B cell (primary cell): ENCODE results near the gene CMTM1. TPM values are rescaled to one million over a fixed set of nuclear protein-coding genes. Genes with fewer than 3 reads are reported as not detected.

ENCODE experiments used
- ATAC-seq: fragments of 200-7000 bp; cut with Tn5 transposase; one replicate; pipeline ENCODE4 v1.10.0; 2021; ENCODE audit warnings: low read depth, mild to moderate bottlenecking, moderate number of reproducible peaks, moderate library complexity
- CTCF ChIA-PET: fragments of 350-600 bp; sonication (Branson Sonifier 250); formaldehyde crosslinking; loops from one replicate; lab custom pipeline; 2021; ENCODE audit warnings: antibody characterized with exemption, inconsistent platforms; lab: Charles Lee
- POLR2A ChIA-PET: fragments of 350-600 bp; sonication (Branson Sonifier 250); formaldehyde crosslinking; loops from one replicate; lab custom pipeline; 2021; ENCODE audit warnings: antibody characterized with exemption; lab: Charles Lee
- DNase-seq: peaks from one replicate; pipeline ENCODE4 v3.0.0; 2013
- H2AFZ ChIP-seq: 2 replicates; pipeline ENCODE4 v1.6.1; 2012; ENCODE audit warnings: mild to moderate bottlenecking, low read depth, low read length; ENCODE audit not compliant: insufficient read depth, poor library complexity, severe bottlenecking
- H3K27ac ChIP-seq, 2 donors: 1 replicate in 1 of 2; 2 replicates in 1 of 2; pipeline ENCODE4 v1.5.1; 2012 to 2013; ENCODE audit warnings: low read length in 2 of 2, mild to moderate bottlenecking in 2 of 2, moderate library complexity in 1 of 2
- H3K27me3 ChIP-seq, 4 experiments: fragments of 200-600 bp in 1 of 4; sonication (generic) in 1 of 4; replicated peaks in 1 of 4; 1 replicate in 2 of 4; 2 replicates in 2 of 4; pipeline versions ENCODE4 v1.6.1 to v1.7.0; 2013 to 2016; ENCODE audit warnings: low read length in 3 of 4, mild to moderate bottlenecking in 2 of 4, mixed read lengths in 1 of 4, moderate library complexity in 1 of 4; ENCODE audit not compliant: insufficient read depth in 4 of 4, control insufficient read depth in 3 of 4; ENCODE audit errors: control extremely low read depth in 1 of 4
- H3K36me3 ChIP-seq, 2 experiments: replicated peaks in 1 of 2; 1 replicate in 1 of 2; 2 replicates in 1 of 2; pipeline versions ENCODE4 v1.6.1 to v1.7.1; 2013; ENCODE audit warnings: low read length in 1 of 2; ENCODE audit not compliant: insufficient read depth in 2 of 2, control insufficient read depth in 1 of 2; ENCODE audit errors: control extremely low read depth in 1 of 2, extremely low read depth in 1 of 2
- H3K4me1 ChIP-seq, 2 donors: fragments of 200-600 bp in 1 of 2; sonication (generic) in 1 of 2; 1 replicate in 1 of 2; 2 replicates in 1 of 2; pipeline versions ENCODE4 v1.5.1 to v1.6.1; 2013 to 2017; ENCODE audit warnings: low read length in 2 of 2; ENCODE audit not compliant: control insufficient read depth in 2 of 2, insufficient read depth in 2 of 2
- H3K4me2 ChIP-seq: replicated peaks from 2 replicates; pipeline ENCODE3; 2012; ENCODE audit warnings: mild to moderate bottlenecking, low read depth, low read length; ENCODE audit not compliant: poor library complexity, severe bottlenecking
- H3K4me3 ChIP-seq, 5 experiments: fragments of 200-600 bp in 1 of 5; sonication (generic) in 1 of 5; 1 replicate in 3 of 5; 2 replicates in 2 of 5; pipeline versions ENCODE4 v1.5.1 to v1.7.0; 2011 to 2016; ENCODE audit warnings: low read length in 4 of 5, mild to moderate bottlenecking in 4 of 5, low read depth in 2 of 5, control low read depth in 1 of 5, moderate library complexity in 1 of 5; ENCODE audit not compliant: insufficient read depth in 1 of 5; ENCODE audit errors: control extremely low read depth in 1 of 5, extremely low read depth in 1 of 5
- H3K79me2 ChIP-seq: fragments of 200-600 bp; sonication (generic); one replicate; pipeline ENCODE4 v1.6.0; 2016; ENCODE audit warnings: low read length; ENCODE audit not compliant: control insufficient read depth, insufficient read depth
- H3K9ac ChIP-seq: fragments of 200-600 bp; sonication (generic); 2 replicates; pipeline ENCODE4 v1.6.1; 2017; ENCODE audit warnings: mild to moderate bottlenecking, low read length, moderate library complexity
- H3K9me3 ChIP-seq, 3 donors: one replicate each; pipeline versions ENCODE4 v1.6.1 to v1.7.1; 2013; ENCODE audit warnings: low read length in 2 of 3; ENCODE audit not compliant: control insufficient read depth in 2 of 3, insufficient read depth in 1 of 3; ENCODE audit errors: control extremely low read depth in 1 of 3
- H4K20me1 ChIP-seq: 2 replicates; pipeline ENCODE4 v1.6.0; 2012; ENCODE audit warnings: mild to moderate bottlenecking, low read length; ENCODE audit not compliant: insufficient read depth, control insufficient read depth, poor library complexity, severe bottlenecking
- H3K27ac Mint-ChIP-seq: one replicate; pipeline ENCODE4 v1.8.0; 2021; ENCODE audit warnings: mixed read lengths
- H3K27me3 Mint-ChIP-seq: one replicate; pipeline ENCODE4 v1.8.0; 2021; ENCODE audit warnings: mixed read lengths
- H3K4me1 Mint-ChIP-seq: one replicate; pipeline ENCODE4 v1.8.0; 2021; ENCODE audit warnings: mixed read lengths
- H3K4me3 Mint-ChIP-seq: one replicate; pipeline ENCODE4 v1.8.0; 2021; ENCODE audit warnings: mixed read lengths
- H3K9me3 Mint-ChIP-seq: one replicate; pipeline ENCODE4 v1.8.0; 2022; ENCODE audit warnings: mixed read lengths; ENCODE audit not compliant: insufficient read depth
- CTCF ChIP-seq: fragments of 200-600 bp; IDR thresholded peaks from one replicate; pipeline ENCODE4 v1.8.0; 2022; ENCODE audit warnings: antibody characterized with exemption, mild to moderate bottlenecking
- EZH2 ChIP-seq: IDR thresholded peaks from 2 replicates; pipeline ENCODE4 v1.6.1; 2012; ENCODE audit warnings: borderline replicate concordance, low read depth, mild to moderate bottlenecking, moderate library complexity, low read length; ENCODE audit not compliant: insufficient read depth, poor library complexity, severe bottlenecking
- WGBS: methylation state at CpG from one replicate; pipeline ENCODE4 v1.1.5; 2013; ENCODE audit warnings: missing lambda C conversion rate; ENCODE audit not compliant: insufficient coverage; 5-methylcytosine and 5-hydroxymethylcytosine counted together
- intact Hi-C: fragments of 100-400 bp; cut with micrococcal nuclease; formaldehyde crosslinking; loops from one replicate; pipeline ENCODE4 v1.10.0; 2022
- polyA plus RNA-seq: library from polyadenylated mRNA; depleted of rRNA; stranded (reverse); fragments of >200 nt; gene quantifications from 2 replicates; pipeline ENCODE4 v1.2.3, GENCODE V29; 2012
- total RNA-seq, 2 donors: library from RNA; stranded (reverse); fragments of 120-200 nt in 1 of 2; gene quantifications; 1 replicate in 1 of 2; 2 replicates in 1 of 2; pipeline versions ENCODE4 v1.2.3 to v1.2.4, GENCODE V29; 2013 to 2022

CMTM1 gene
- total and polyA plus RNA-seq, 2 donors (not counting 1 experiment from before 2014, with no cell fraction given): 1.6 to 5.9 TPM

- no peaks in the 10 kb centered on the region for H4K20me1 ChIP-seq
- peaks cover 29% of the 10 kb centered on the region for H3K4me1 Mint-ChIP-seq
- ATAC-seq (no peak), DNase-seq (no peak)
- H3K9ac ChIP-seq: no peak overlapping the region
- H2AFZ ChIP-seq: no peak overlapping the region
- H3K27me3 ChIP-seq: peaks cover 0 to 14% (median 3%) of the 10 kb centered on the region in 4 experiments
- H3K36me3 ChIP-seq: no peaks in the 10 kb centered on the region
- H3K4me3 ChIP-seq: no peak overlapping the region
- H3K27ac Mint-ChIP-seq: no peak overlapping the region
- H3K4me3 Mint-ChIP-seq: no peak overlapping the region
- ChIA-PET POLR2A (interaction anchor here (0.6 kb wide), 1 partner anchor 628 kb away, joined by 3 read pairs; no protein-coding TSS in a partner anchor), CTCF (interaction anchor here (0.9 to 6.3 kb wide), 10 partner anchors 9 to 185 kb away, joined by 4 to 91 read pairs (median 18); partner anchors contain the start of gene CKLF)
- H3K4me1 ChIP-seq: peaks cover 26 to 36% of the 10 kb centered on the region in 2 donors
- peaks cover 4% of the 10 kb centered on the region for H3K27me3 Mint-ChIP-seq
- intact Hi-C loops: no loop called here
- no peak overlapping the region for H3K4me2 ChIP-seq
- H3K79me2 ChIP-seq: no peaks in the 10 kb centered on the region
- WGBS: 100% methylated on average over 3 of the region's 4 CpGs
- H3K27ac ChIP-seq: no peak overlapping the region
- TF ChIP-seq CTCF: no peak
- peaks cover 0 to 11% (median 6%) of the 10 kb centered on the region in 3 donors for H3K9me3 ChIP-seq
- no peaks in the 10 kb centered on the region for H3K9me3 Mint-ChIP-seq
Measured at GRCh38 chr16:66591018-66591417, 24.8 kb downstream of the CMTM1 start.

- POLR2A ChIA-PET: no interaction called here
- H3K27me3 ChIP-seq: peaks cover 0 to 12% (median 2%) of the 10 kb centered on the region in 4 experiments
- ATAC-seq (no peak), DNase-seq (no peak)
- no peak overlapping the region for H3K4me3 ChIP-seq
- CTCF ChIA-PET: interaction anchor here (1.6 to 2.7 kb wide), 2 partner anchors 16 to 187 kb away, joined by 5 read pairs; no protein-coding TSS in a partner anchor
- H4K20me1 ChIP-seq: no peaks in the 10 kb centered on the region
- H3K27ac Mint-ChIP-seq: no peak overlapping the region
- no CpG with 5 or more reads among the region's 3 CpGs for WGBS
- peaks cover 28% of the 10 kb centered on the region for H3K4me1 Mint-ChIP-seq
- no peaks in the 10 kb centered on the region for H3K9me3 Mint-ChIP-seq
- H3K27ac ChIP-seq: no peak overlapping the region
- H3K9me3 ChIP-seq: peaks cover 0 to 11% (median 6%) of the 10 kb centered on the region in 3 donors
- H3K4me1 ChIP-seq: peaks cover 24 to 32% of the 10 kb centered on the region in 2 donors
- H3K27me3 Mint-ChIP-seq: peaks cover 5% of the 10 kb centered on the region
- no peak for TF ChIP-seq EZH2
- no peak for TF ChIP-seq CTCF
- H2AFZ ChIP-seq: no peak overlapping the region
- no peaks in the 10 kb centered on the region for H3K36me3 ChIP-seq
- intact Hi-C loops: no loop called here
- H3K9ac ChIP-seq: no peak overlapping the region
- H3K4me2 ChIP-seq: no peak overlapping the region
- no peaks in the 10 kb centered on the region for H3K79me2 ChIP-seq
- H3K4me3 Mint-ChIP-seq: no peak overlapping the region
Measured at GRCh38 chr16:66592241-66592640, 26.0 kb downstream of the CMTM1 start.
